Body of pancreas (tissue), 4 donors: ENCODE results near the gene TMEM256. TPM values are rescaled to one million over a fixed set of nuclear protein-coding genes. Genes with fewer than 3 reads are reported as not detected.

Source experiments
- ATAC-seq: fragments of 150-250 bp; one replicate; pipeline ENCODE4 v1.9.1; 2016
- DNase-seq, 4 donors: peaks; one replicate each; pipeline ENCODE4 v3.0.0-alpha.2; 2019
- H3K27ac ChIP-seq, 4 donors: fragments of 200-600 bp; sonication (generic); 1 replicate in 3 of 4; 2 replicates in 1 of 4; pipeline versions ENCODE4 v1.5.1 to v1.6.1; 2016 to 2019; ENCODE audit warnings: mild to moderate bottlenecking in 1 of 4, mixed read lengths in 1 of 4, moderate library complexity in 1 of 4
- H3K27me3 ChIP-seq, 2 donors: fragments of 200-600 bp; sonication (generic); one replicate each; pipeline ENCODE4 v1.6.0; 2016; ENCODE audit warnings: mild to moderate bottlenecking in 1 of 2
- H3K36me3 ChIP-seq, 2 donors: fragments of 200-600 bp; sonication (generic); replicated peaks in 1 of 2; 2 replicates each; pipeline ENCODE4 v1.5.1; 2016; ENCODE audit warnings: low read depth in 2 of 2; ENCODE audit not compliant: insufficient read depth in 1 of 2
- H3K4me1 ChIP-seq: fragments of 200-600 bp; sonication (generic); one replicate; pipeline ENCODE4 v1.6.0; 2016
- H3K4me3 ChIP-seq, 2 donors: fragments of 200-600 bp; sonication (generic); 1 replicate in 1 of 2; 2 replicates in 1 of 2; pipeline ENCODE4 v1.5.1; 2016 to 2019
- H3K9me3 ChIP-seq, 3 donors: fragments of 200-600 bp; sonication (generic); 1 replicate in 2 of 3; 2 replicates in 1 of 3; pipeline ENCODE4 v1.5.1; 2016
- POLR2A ChIP-seq, 3 donors: fragments of 450-650 bp; IDR thresholded peaks; one replicate each; pipeline ENCODE4 v1.6.1; 2016; ENCODE audit warnings: antibody characterized with exemption in 3 of 3, mild to moderate bottlenecking in 2 of 3
- WGBS, 2 donors: methylation state at CpG; one replicate each; pipeline ENCODE4 v1.1.5; 2017; 5-methylcytosine and 5-hydroxymethylcytosine counted together
- intact Hi-C: fragments of 100-400 bp; cut with DNase I; formaldehyde crosslinking; loops from one replicate; pipeline ENCODE4 v1.15.1; 2023
- total RNA-seq, 2 donors: library from RNA; depleted of rRNA; stranded (reverse); fragments of >200 nt; gene quantifications; one replicate each; pipeline ENCODE4 v1.1.0, GENCODE V29; 2016
- TF ChIP-seq, protein P1 (sequence below), 7 experiments: fragments of 450-650 bp in 4 of 7; fragments of 200-600 bp in 3 of 7; sonication (generic) in 3 of 7; IDR thresholded peaks; one replicate each; pipeline ENCODE4 v1.5.1; 2016 to 2019; ENCODE audit warnings: antibody characterized with exemption in 7 of 7

TMEM256 gene
- total RNA-seq, 2 donors from 2014 or later, result 14.5 to 21.8 TPM

DNA sequence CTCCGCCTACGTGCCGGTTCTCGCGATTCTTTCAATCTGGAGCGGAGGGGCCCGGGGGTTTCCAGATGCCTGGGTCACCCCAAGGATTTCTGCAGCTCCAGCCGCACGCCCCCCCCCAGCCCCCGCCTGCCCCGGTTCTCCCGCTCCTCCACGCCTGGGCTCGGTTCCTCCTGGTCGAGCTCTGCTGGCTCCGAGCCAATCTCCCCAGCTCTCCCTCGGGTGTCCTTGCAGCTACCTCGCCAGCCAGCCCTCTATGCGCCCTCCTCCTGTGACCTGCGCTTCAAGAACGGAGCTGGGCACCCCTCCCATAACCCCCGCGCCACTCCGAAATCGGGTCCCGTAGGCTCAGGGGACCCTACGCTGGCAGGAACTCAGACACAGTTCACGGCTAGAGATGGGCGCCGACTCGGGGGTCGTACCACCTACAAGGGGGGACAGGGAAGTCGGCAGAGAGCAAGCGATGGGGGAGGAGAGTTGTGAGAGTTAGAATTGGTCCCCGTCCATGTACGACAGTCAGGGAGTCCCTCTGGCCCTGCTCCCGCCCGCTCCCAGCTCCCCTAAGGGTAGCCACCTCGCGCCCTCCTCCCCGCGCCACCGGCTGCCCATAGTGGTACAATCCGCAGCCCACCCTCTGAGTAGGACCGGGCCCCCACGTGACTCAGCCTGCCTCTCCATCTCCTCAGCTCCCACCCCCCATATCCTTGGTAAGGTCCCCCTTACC is 36.4 kb upstream of the TMEM256 start:
- DNase-seq (peak; percentile 65 to 82 (median 76)), ATAC-seq (no peak)
- Histone ChIP-seq H3K4me3 (no peak overlapping the region), H3K27ac (no peak overlapping the region), H3K9me3 (no peaks in the 10 kb centered on the region), H3K4me1 (peaks cover 53% of the 10 kb centered on the region), H3K36me3 (no peaks in the 10 kb centered on the region), H3K27me3 (no peaks in the 10 kb centered on the region)
- intact Hi-C loops, result loop anchor here (5.0 kb wide), 1 partner anchor 47 kb away; no protein-coding TSS in a partner anchor
- WGBS, 2 donors, result 9 to 26% methylated on average over 13 to 45 of the region's 46 CpGs
- TF ChIP-seq, protein P1, sequence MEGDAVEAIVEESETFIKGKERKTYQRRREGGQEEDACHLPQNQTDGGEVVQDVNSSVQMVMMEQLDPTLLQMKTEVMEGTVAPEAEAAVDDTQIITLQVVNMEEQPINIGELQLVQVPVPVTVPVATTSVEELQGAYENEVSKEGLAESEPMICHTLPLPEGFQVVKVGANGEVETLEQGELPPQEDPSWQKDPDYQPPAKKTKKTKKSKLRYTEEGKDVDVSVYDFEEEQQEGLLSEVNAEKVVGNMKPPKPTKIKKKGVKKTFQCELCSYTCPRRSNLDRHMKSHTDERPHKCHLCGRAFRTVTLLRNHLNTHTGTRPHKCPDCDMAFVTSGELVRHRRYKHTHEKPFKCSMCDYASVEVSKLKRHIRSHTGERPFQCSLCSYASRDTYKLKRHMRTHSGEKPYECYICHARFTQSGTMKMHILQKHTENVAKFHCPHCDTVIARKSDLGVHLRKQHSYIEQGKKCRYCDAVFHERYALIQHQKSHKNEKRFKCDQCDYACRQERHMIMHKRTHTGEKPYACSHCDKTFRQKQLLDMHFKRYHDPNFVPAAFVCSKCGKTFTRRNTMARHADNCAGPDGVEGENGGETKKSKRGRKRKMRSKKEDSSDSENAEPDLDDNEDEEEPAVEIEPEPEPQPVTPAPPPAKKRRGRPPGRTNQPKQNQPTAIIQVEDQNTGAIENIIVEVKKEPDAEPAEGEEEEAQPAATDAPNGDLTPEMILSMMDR (IDR thresholded peaks at IDR 0.05), result no peak
- TF ChIP-seq POLR2A (IDR thresholded peaks at IDR 0.05), result peak in 1 of 3 donors; percentile 1

DNA sequence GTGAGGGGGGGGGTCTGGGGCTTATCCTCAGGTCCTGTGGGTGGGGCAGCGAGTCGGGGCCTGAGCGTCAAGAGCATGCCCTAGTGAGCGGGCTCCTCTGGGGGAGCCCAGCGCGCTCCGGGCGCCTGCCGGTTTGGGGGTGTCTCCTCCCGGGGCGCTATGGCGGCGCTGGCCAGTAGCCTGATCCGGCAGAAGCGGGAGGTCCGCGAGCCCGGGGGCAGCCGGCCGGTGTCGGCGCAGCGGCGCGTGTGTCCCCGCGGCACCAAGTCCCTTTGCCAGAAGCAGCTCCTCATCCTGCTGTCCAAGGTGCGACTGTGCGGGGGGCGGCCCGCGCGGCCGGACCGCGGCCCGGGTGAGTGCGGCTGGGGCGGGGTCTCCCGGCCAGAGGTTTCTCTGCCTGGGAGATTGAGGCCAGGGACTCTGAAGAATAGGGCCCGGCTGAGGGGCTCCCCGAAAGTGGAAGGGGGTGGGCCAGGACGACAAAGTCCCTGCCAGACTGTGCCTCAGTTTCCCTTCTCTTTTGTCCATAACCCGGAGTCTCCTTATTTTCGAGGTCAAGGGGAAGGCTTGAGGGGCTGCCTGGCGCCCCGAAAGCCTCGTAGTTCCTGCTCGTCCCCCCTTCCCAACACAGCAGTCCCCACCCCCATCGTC is 35.7 kb upstream of the TMEM256 start, which contains the start of gene FGF11:
Gene FGF11 (plus strand): TSS at position 51 of the 651 bp plus-strand sequence. CDS start 109 bp downstream, at position 160.
- no peak within 1 kb of the TSS for H3K4me3 ChIP-seq
- no peaks in the 10 kb centered on the region for H3K27me3 ChIP-seq
- H3K4me1 ChIP-seq, result peaks cover 49% of the 10 kb centered on the region
- no peaks in the 10 kb centered on the region for H3K9me3 ChIP-seq
- no peaks in the 10 kb centered on the region for H3K36me3 ChIP-seq
- TF ChIP-seq POLR2A (IDR thresholded peaks at IDR 0.05), result peak in 1 of 3 donors; percentile 8
- TF ChIP-seq, protein P1 (IDR thresholded peaks at IDR 0.05), result no peak
- WGBS, 2 donors, result 4 to 5% methylated on average over 31 to 43 of the region's 50 CpGs
- DNase-seq, result no peak
- ATAC-seq, result no peak
- no peak within 1 kb of the TSS for H3K27ac ChIP-seq
- intact Hi-C loops, result loop anchor here (5.0 kb wide), 1 partner anchor 48 kb away; no protein-coding TSS in a partner anchor

DNA sequence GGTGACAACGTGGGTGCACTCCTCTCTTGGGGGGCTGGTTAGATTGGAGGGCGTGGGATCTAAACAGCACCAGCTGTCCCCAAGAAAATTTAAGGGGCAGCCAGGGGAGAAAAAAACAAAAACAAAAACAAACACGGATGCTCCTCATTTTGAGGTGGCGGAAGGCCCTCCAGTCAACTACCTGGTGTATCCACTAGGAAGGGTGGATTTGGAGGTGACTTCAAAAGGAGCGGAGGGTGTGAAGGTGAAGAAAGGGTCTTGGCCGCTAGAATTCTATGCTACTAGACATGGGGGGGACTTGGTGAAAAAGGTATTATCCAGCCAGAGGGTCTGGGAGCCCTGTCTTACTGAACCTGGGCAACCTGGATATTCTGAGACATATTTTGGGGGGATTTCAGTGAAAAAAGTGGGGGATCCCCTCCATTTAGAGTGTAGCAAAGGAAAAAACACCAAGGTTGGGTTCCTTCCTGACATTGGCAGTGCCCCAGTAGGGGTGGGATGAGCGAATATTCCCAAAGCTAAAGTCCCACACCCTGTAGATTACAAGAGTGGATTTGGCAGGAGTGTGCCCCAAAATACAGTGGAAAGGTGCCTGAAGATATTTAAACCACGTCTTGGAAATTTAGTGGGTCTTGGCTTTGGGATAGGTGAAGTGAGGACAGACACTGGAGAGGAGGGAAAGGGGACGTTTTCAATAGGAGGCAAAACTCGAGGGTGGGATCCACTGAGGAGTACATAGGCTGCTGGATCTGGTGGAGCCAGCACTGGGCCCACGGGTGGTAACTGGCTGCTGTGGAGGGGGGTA is 35.0 kb upstream of the TMEM256 start:
- no peak for TF ChIP-seq POLR2A (IDR thresholded peaks at IDR 0.05)
- TF ChIP-seq, protein P1 (IDR thresholded peaks at IDR 0.05), result no peak
- 64 to 66% methylated on average over 11 of the region's 11 CpGs for WGBS, 2 donors
- no peak for DNase-seq
- Histone ChIP-seq H3K9me3 (no peaks in the 10 kb centered on the region), H3K27me3 (no peaks in the 10 kb centered on the region), H3K27ac (no peak overlapping the region), H3K4me1 (peaks cover 49% of the 10 kb centered on the region), H3K4me3 (no peak overlapping the region), H3K36me3 (no peaks in the 10 kb centered on the region)
- ATAC-seq, result no peak
- intact Hi-C loops, result no loop called here

DNA sequence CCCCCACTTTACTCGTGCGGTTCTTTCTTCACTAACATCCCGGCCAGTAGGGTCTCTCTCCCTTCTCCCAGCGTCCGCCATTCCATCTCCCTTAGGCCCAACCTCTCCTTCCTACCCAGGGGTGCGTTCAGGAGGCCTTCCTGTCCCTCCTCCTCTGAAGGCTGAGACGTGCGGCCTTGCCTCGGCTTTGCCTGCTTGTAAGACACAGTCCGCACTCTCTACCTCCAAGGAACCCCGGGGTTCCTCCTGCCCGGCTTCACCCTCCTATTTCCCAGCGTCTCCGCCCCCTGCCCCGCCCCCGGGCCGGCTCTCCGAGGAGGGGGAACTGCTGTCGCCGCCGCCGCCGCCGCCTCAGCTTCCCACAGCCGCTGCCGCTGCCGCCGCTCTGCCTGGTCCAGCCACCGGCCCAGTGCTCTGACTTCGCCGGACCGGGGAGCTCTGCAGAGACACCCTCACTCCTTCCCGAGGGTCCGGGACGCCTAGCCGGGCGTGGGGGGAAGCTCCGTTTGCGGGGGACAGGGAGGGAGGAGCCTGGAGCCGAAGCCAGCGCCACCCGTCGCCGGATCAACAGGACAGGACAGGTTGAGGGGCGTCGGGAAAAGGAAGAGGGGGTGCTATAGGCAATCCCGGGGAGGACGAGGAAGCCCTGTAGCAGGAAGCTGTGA is 34.2 kb upstream of the TMEM256 start:
- no peak for ATAC-seq
- WGBS, 2 donors, result 50 to 87% methylated on average over 48 of the region's 48 CpGs
- H3K4me3 ChIP-seq, result no peak overlapping the region
- no peaks in the 10 kb centered on the region for H3K36me3 ChIP-seq
- H3K27ac ChIP-seq, result peak overlapping the region in 1 of 4 donors; percentile 94
- peaks cover 49% of the 10 kb centered on the region for H3K4me1 ChIP-seq
- TF ChIP-seq, protein P1 (IDR thresholded peaks at IDR 0.05), result no peak
- TF ChIP-seq POLR2A (IDR thresholded peaks at IDR 0.05), result no peak
- no peaks in the 10 kb centered on the region for H3K27me3 ChIP-seq
- intact Hi-C loops, result no loop called here
- DNase-seq, result peak; percentile 25 to 48 (median 34)
- no peaks in the 10 kb centered on the region for H3K9me3 ChIP-seq
